GM23338 (cell line): Measurements from ENCODE around the gene TAC3. TPM values are rescaled to one million over a fixed set of nuclear protein-coding genes. Genes with fewer than 3 reads are reported as not detected.

ENCODE experiments used
- ATAC-seq: fragments of 200-7000 bp; cut with Tn5 transposase; 3 replicates; pipeline ENCODE4 v1.9.1; 2020
- DNase-seq: peaks from one replicate; pipeline ENCODE4 v3.0.0-alpha.2; 2015; ENCODE audit warnings: low spot score
- H2AFZ ChIP-seq: fragments of 200-600 bp; sonication (generic); 2 replicates; pipeline ENCODE4 v1.8.0; 2016; ENCODE audit warnings: antibody characterized with exemption, mild to moderate bottlenecking, moderate library complexity
- H3F3A ChIP-seq: fragments of 200-600 bp; sonication (generic); replicated peaks from 2 replicates; pipeline ENCODE4 v1.8.0; 2017; ENCODE audit warnings: antibody characterized with exemption, mixed run types, low read depth
- H3K27ac ChIP-seq: fragments of 200-600 bp; sonication (generic); 2 replicates; pipeline ENCODE4 v1.6.1; 2016; ENCODE audit warnings: low read depth
- H3K27me3 ChIP-seq: fragments of 200-600 bp; sonication (generic); 2 replicates; pipeline ENCODE4 v1.8.0; 2016; ENCODE audit warnings: mild to moderate bottlenecking, mixed run types, moderate library complexity; ENCODE audit not compliant: insufficient read depth
- H3K36me3 ChIP-seq: fragments of 200-600 bp; sonication (generic); 2 replicates; pipeline ENCODE4 v1.8.0; 2016; ENCODE audit warnings: mild to moderate bottlenecking; ENCODE audit not compliant: insufficient read depth
- H3K4me1 ChIP-seq: fragments of 200-600 bp; sonication (generic); 2 replicates; pipeline ENCODE4 v1.8.0; 2016; ENCODE audit warnings: mild to moderate bottlenecking, moderate library complexity; ENCODE audit not compliant: insufficient read depth
- H3K4me2 ChIP-seq: fragments of 200-600 bp; sonication (generic); 2 replicates; pipeline ENCODE4 v1.7.1; 2017; ENCODE audit warnings: mixed run types
- H3K4me3 ChIP-seq: fragments of 200-600 bp; sonication (generic); 2 replicates; pipeline ENCODE4 v1.6.1; 2016; ENCODE audit warnings: mixed run types
- H3K79me2 ChIP-seq: fragments of 200-600 bp; sonication (generic); replicated peaks from 2 replicates; pipeline ENCODE4 v1.8.0; 2017; ENCODE audit warnings: mild to moderate bottlenecking; ENCODE audit not compliant: insufficient read depth
- H3K9me2 ChIP-seq: fragments of 200-600 bp; sonication (generic); 2 replicates; pipeline ENCODE4 v1.8.0; 2017; ENCODE audit not compliant: insufficient read depth
- H4K20me1 ChIP-seq: fragments of 200-600 bp; sonication (generic); replicated peaks from 2 replicates; pipeline ENCODE4 v1.8.0; 2017; ENCODE audit warnings: mild to moderate bottlenecking; ENCODE audit not compliant: insufficient read depth
- H3K27ac Mint-ChIP-seq: 2 replicates; pipeline ENCODE4 v1.8.0; 2020; ENCODE audit warnings: inconsistent platforms, mild to moderate bottlenecking, moderate library complexity, mixed read lengths
- H3K27me3 Mint-ChIP-seq: 3 replicates; pipeline ENCODE4 v1.8.0; 2022; ENCODE audit warnings: low read depth, mild to moderate bottlenecking, moderate library complexity, mixed read lengths, inconsistent platforms; ENCODE audit not compliant: insufficient read depth, poor library complexity
- H3K36me3 Mint-ChIP-seq: 3 replicates; pipeline ENCODE4 v1.8.0; 2021; ENCODE audit warnings: low read depth, mild to moderate bottlenecking, inconsistent platforms, moderate library complexity, mixed read lengths
- H3K4me1 Mint-ChIP-seq: 3 replicates; pipeline ENCODE4 v1.8.0; 2020; ENCODE audit warnings: mild to moderate bottlenecking, inconsistent platforms, mixed read lengths
- H3K4me3 Mint-ChIP-seq: 3 replicates; pipeline ENCODE4 v1.8.0; 2021; ENCODE audit warnings: moderate library complexity, mild to moderate bottlenecking, inconsistent platforms, mixed read lengths
- H3K9me3 Mint-ChIP-seq: 3 replicates; pipeline ENCODE4 v1.8.0; 2020; ENCODE audit warnings: moderate library complexity, mild to moderate bottlenecking, inconsistent platforms, mixed read lengths
- CREB1 ChIP-seq: fragments of 250-450 bp; sonication (Bioruptor Pico); IDR thresholded peaks from 2 replicates; pipeline ENCODE4 v1.5.0; 2020; ENCODE audit warnings: low read depth, mild to moderate bottlenecking, moderate library complexity
- NANOG ChIP-seq: IDR thresholded peaks from 2 replicates; pipeline ENCODE4 v1.6.1; 2016; ENCODE audit warnings: antibody characterized with exemption, borderline replicate concordance
- POLR2AphosphoS5 ChIP-seq: IDR thresholded peaks from 2 replicates; pipeline ENCODE4 v1.6.1; 2016; ENCODE audit warnings: antibody characterized with exemption, low read depth
- ZNF331 ChIP-seq: fragments of 250-450 bp; sonication (Bioruptor Pico); IDR thresholded peaks from 2 replicates; pipeline ENCODE4 v1.5.0; 2020; ENCODE audit warnings: low read depth, mild to moderate bottlenecking, moderate library complexity
- polyA plus RNA-seq: library from polyadenylated mRNA; unstranded; fragments of >200 nt; fragmentation: Nextera tagmentation; extraction: Ambion mirVana; gene quantifications from 2 replicates; pipeline ENCODE4 v1.2.1, GENCODE V29; 2016
- total RNA-seq: library from RNA; depleted of rRNA; stranded (reverse); fragments of >200 nt; shearing (Covaris generic); gene quantifications from 2 replicates; pipeline ENCODE4 v1.2.3, GENCODE V29; 2014
- TF ChIP-seq, protein P1 (sequence below): fragments of 250-450 bp; sonication (Bioruptor Pico); IDR thresholded peaks from 2 replicates; pipeline ENCODE4 v1.5.0; 2020; ENCODE audit warnings: mild to moderate bottlenecking, moderate library complexity
- TF ChIP-seq, protein P2 (sequence below): IDR thresholded peaks from one replicate; pipeline ENCODE4 v1.6.1; 2018; ENCODE audit warnings: antibody characterized with exemption; ENCODE audit not compliant: unreplicated experiment

TAC3 gene
- total and polyA plus RNA-seq, 2 experiments from 2014 or later = 11.9 to 35.1 TPM

DNA sequence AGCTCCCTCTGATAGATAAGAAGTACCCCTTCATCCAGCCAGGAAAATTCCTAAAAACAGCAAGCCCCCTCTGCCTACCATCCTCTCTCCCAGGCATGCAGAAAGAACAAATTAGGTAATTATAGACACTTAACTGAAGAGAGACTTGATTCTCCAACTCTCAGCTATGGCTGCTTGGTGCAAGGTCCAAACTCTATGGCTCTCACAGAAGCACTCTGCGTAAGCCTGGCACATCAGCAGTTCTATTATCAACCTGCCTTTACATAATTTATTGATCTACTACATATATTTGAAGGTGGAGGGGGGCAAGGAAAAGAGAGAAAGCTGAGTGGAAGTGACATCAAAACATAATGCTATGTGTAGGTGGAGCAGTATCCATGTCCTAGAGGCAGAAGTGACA, 34.7 kb upstream of the TAC3 start (continued):
- TF ChIP-seq, protein P1, sequence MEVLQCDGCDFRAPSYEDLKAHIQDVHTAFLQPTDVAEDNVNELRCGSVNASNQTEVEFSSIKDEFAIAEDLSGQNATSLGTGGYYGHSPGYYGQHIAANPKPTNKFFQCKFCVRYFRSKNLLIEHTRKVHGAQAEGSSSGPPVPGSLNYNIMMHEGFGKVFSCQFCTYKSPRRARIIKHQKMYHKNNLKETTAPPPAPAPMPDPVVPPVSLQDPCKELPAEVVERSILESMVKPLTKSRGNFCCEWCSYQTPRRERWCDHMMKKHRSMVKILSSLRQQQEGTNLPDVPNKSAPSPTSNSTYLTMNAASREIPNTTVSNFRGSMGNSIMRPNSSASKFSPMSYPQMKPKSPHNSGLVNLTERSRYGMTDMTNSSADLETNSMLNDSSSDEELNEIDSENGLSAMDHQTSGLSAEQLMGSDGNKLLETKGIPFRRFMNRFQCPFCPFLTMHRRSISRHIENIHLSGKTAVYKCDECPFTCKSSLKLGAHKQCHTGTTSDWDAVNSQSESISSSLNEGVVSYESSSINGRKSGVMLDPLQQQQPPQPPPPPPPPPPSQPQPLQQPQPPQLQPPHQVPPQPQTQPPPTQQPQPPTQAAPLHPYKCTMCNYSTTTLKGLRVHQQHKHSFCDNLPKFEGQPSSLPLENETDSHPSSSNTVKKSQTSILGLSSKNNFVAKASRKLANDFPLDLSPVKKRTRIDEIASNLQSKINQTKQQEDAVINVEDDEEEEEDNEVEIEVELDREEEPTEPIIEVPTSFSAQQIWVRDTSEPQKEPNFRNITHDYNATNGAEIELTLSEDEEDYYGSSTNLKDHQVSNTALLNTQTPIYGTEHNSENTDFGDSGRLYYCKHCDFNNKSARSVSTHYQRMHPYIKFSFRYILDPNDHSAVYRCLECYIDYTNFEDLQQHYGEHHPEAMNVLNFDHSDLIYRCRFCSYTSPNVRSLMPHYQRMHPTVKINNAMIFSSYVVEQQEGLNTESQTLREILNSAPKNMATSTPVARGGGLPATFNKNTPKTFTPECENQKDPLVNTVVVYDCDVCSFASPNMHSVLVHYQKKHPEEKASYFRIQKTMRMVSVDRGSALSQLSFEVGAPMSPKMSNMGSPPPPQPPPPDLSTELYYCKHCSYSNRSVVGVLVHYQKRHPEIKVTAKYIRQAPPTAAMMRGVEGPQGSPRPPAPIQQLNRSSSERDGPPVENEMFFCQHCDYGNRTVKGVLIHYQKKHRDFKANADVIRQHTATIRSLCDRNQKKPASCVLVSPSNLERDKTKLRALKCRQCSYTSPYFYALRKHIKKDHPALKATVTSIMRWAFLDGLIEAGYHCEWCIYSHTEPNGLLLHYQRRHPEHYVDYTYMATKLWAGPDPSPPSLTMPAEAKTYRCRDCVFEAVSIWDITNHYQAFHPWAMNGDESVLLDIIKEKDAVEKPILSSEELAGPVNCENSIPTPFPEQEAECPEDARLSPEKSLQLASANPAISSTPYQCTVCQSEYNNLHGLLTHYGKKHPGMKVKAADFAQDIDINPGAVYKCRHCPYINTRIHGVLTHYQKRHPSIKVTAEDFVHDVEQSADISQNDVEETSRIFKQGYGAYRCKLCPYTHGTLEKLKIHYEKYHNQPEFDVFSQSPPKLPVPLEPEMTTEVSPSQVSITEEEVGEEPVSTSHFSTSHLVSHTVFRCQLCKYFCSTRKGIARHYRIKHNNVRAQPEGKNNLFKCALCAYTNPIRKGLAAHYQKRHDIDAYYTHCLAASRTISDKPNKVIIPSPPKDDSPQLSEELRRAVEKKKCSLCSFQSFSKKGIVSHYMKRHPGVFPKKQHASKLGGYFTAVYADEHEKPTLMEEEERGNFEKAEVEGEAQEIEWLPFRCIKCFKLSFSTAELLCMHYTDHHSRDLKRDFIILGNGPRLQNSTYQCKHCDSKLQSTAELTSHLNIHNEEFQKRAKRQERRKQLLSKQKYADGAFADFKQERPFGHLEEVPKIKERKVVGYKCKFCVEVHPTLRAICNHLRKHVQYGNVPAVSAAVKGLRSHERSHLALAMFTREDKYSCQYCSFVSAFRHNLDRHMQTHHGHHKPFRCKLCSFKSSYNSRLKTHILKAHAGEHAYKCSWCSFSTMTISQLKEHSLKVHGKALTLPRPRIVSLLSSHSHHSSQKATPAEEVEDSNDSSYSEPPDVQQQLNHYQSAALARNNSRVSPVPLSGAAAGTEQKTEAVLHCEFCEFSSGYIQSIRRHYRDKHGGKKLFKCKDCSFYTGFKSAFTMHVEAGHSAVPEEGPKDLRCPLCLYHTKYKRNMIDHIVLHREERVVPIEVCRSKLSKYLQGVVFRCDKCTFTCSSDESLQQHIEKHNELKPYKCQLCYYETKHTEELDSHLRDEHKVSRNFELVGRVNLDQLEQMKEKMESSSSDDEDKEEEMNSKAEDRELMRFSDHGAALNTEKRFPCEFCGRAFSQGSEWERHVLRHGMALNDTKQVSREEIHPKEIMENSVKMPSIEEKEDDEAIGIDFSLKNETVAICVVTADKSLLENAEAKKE (CRISPR knock-in tag) = no peak
- no peak for TF ChIP-seq POLR2AphosphoS5
- no peak for TF ChIP-seq NANOG
- no peak for TF ChIP-seq CREB1 (CRISPR knock-in tag)

DNA sequence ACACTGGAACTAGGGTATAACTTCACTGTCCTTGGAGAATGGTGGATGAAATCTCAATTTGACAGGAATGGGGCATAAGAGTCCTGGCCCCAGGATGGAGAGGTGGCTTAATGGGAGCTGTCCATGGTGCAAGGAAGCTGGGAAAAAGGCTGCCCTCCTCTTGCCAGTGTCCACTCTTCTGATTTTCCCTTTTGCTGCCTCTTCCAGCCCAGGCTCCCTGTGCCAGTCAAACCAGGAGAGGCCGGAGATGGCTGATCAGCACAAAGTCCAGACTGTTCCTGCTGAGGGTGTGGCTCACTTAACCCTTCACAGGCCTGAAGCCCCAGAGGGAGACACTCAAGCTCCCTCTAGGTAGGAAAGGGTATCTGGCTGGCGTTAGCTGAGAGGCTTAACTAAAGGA, 33.6 kb upstream of the TAC3 start, which contains the start of gene MYO1A:
Gene MYO1A, minus strand, starts transcription at position 240 of the 400 bp plus-strand sequence. CDS start 1,806 bp downstream, outside the sequence.
- DNase-seq = peak; percentile 43
- H3K4me1 Mint-ChIP-seq = peaks cover 2% of the 10 kb centered on the region; the same call in 1 of the 3 replicates
- no peak within 1 kb of the TSS for H3K4me2 ChIP-seq
- no peak within 1 kb of the TSS for H2AFZ ChIP-seq
- no peak within 1 kb of the TSS for H3K27ac ChIP-seq
- peaks cover 9% of the 10 kb centered on the region; the same call in 2 of the 3 replicates for H3K36me3 Mint-ChIP-seq
- H3K27me3 Mint-ChIP-seq = no peaks in the 10 kb centered on the region
- TF ChIP-seq, protein P2, sequence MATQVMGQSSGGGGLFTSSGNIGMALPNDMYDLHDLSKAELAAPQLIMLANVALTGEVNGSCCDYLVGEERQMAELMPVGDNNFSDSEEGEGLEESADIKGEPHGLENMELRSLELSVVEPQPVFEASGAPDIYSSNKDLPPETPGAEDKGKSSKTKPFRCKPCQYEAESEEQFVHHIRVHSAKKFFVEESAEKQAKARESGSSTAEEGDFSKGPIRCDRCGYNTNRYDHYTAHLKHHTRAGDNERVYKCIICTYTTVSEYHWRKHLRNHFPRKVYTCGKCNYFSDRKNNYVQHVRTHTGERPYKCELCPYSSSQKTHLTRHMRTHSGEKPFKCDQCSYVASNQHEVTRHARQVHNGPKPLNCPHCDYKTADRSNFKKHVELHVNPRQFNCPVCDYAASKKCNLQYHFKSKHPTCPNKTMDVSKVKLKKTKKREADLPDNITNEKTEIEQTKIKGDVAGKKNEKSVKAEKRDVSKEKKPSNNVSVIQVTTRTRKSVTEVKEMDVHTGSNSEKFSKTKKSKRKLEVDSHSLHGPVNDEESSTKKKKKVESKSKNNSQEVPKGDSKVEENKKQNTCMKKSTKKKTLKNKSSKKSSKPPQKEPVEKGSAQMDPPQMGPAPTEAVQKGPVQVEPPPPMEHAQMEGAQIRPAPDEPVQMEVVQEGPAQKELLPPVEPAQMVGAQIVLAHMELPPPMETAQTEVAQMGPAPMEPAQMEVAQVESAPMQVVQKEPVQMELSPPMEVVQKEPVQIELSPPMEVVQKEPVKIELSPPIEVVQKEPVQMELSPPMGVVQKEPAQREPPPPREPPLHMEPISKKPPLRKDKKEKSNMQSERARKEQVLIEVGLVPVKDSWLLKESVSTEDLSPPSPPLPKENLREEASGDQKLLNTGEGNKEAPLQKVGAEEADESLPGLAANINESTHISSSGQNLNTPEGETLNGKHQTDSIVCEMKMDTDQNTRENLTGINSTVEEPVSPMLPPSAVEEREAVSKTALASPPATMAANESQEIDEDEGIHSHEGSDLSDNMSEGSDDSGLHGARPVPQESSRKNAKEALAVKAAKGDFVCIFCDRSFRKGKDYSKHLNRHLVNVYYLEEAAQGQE = peak; percentile 83
- no peak for TF ChIP-seq ZNF331 (CRISPR knock-in tag)
- H3K79me2 ChIP-seq = no peaks in the 10 kb centered on the region
- no peaks in the 10 kb centered on the region for H3K27me3 ChIP-seq
- no peaks in the 10 kb centered on the region; the same call in 1 of the 2 replicates for H3K9me2 ChIP-seq
- no peaks in the 10 kb centered on the region for H3K36me3 ChIP-seq
- no peaks in the 10 kb centered on the region for H3K4me1 ChIP-seq
- 0 out of 2 replicates have a peak, but pooled peaks cover 2% of the 10 kb centered on the region for H3F3A ChIP-seq
- H3K27ac Mint-ChIP-seq = no peak within 1 kb of the TSS
- no peaks in the 10 kb centered on the region for H3K9me3 Mint-ChIP-seq
- H4K20me1 ChIP-seq = no peaks in the 10 kb centered on the region
- peak; percentile 67 for ATAC-seq
- H3K4me3 Mint-ChIP-seq = no peak within 1 kb of the TSS
- H3K4me3 ChIP-seq = no peak within 1 kb of the TSS
